Measurements from ENCODE around the gene VEGFA. TPM values are rescaled to one million over a fixed set of nuclear protein-coding genes. Genes with fewer than 3 reads are reported as not detected.

VEGFA gene
- total RNA-seq, 4 donors from 2014 or later, result 28.0 to 107 (median 80.8) TPM

- intact Hi-C loops (cut with DNase I), result no loop called here
- Histone ChIP-seq H3K27ac (no peak overlapping the region), H3K27me3 (peaks cover 0 to 5% (median 0%) of the 10 kb centered on the region in 4 donors), H3K4me3 (no peak overlapping the region), H3K9me3 (no peaks in the 10 kb centered on the region), H3K4me1 (no peaks in the 10 kb centered on the region), H3K36me3 (no peaks in the 10 kb centered on the region)
- DNase-seq, result no peak
- TF ChIP-seq POLR2A (IDR thresholded peaks at IDR 0.05), result no peak
- TF ChIP-seq CTCF (IDR thresholded peaks at IDR 0.05), result no peak
- 88 to 96% methylated on average over 3 to 5 of the region's 16 CpGs for WGBS, 2 donors
Observed at GRCh38 chr6:43825187-43826115, 55.4 kb downstream of the VEGFA start.

DNA sequence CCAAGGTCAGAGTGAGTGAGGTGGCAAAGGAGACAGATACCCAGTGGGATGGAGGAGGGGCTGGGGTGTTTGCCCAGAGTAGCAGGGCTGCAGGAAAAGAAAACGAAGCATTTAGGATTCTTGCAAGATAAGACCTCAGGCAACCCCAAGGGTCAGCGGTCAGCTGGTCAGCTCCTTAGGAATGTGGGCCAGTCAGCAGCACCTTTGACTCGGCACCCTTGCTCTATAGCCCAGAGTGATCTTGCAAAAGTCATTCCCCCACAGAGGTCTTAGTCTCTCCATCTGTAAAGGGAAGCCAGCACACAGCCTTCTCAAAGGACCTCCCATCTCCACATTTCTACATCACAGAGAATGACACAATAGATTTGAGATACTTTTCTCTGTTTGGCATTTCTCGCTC lies 56.7 kb downstream of the VEGFA start:
- peaks cover 0 to 10% (median 0%) of the 10 kb centered on the region in 4 donors for H3K27me3 ChIP-seq
- no peaks in the 10 kb centered on the region for H3K36me3 ChIP-seq
- H3K4me1 ChIP-seq, result no peaks in the 10 kb centered on the region
- WGBS, 2 donors, result 83 to 90% methylated on average over 4 of the region's 4 CpGs
- TF ChIP-seq POLR2A (IDR thresholded peaks at IDR 0.05), result no peak
- TF ChIP-seq CTCF (IDR thresholded peaks at IDR 0.05), result no peak
- no peak overlapping the region for H3K4me3 ChIP-seq
- H3K27ac ChIP-seq, result no peak overlapping the region
- intact Hi-C loops (cut with DNase I), result no loop called here
- no peaks in the 10 kb centered on the region for H3K9me3 ChIP-seq
- no peak for DNase-seq

DNA sequence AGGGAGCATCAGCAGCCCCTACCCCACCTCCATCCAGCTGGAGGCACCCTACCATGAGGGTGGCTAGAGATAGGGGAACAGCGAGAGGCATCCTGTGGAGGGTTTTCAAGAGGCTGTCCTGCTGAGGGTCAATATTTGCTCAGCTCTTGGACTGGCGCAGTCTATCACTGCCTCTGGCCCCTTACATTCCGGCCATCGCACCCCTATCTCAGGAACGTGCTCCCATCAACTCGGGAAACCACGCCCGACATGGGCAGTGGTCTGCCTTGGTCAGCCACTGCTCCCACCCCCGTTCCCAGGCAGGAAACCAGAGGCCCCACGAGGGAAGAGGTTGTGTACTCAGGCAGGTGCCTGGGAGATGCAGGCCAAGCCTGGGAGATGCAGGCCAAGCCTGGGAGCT lies 57.9 kb downstream of the VEGFA start:
- no peak for TF ChIP-seq CTCF (IDR thresholded peaks at IDR 0.05)
- TF ChIP-seq POLR2A (IDR thresholded peaks at IDR 0.05), result no peak
- Histone ChIP-seq H3K4me1 (no peaks in the 10 kb centered on the region), H3K36me3 (no peaks in the 10 kb centered on the region), H3K9me3 (no peaks in the 10 kb centered on the region), H3K4me3 (no peak overlapping the region), H3K27me3 (peaks cover 0 to 10% (median 0%) of the 10 kb centered on the region in 4 donors), H3K27ac (no peak overlapping the region)
- intact Hi-C loops (cut with DNase I), result no loop called here
- 67 to 86% methylated on average over 1 to 2 of the region's 10 CpGs for WGBS, 2 donors
- DNase-seq, result no peak

- Histone ChIP-seq H3K4me1 (no peaks in the 10 kb centered on the region), H3K36me3 (no peaks in the 10 kb centered on the region), H3K4me3 (no peak overlapping the region), H3K9me3 (no peaks in the 10 kb centered on the region), H3K27me3 (peaks cover 0 to 10% (median 0%) of the 10 kb centered on the region in 4 donors), H3K27ac (no peak overlapping the region)
- intact Hi-C loops (cut with DNase I), result no loop called here
- no peak for DNase-seq
- 86 to 92% methylated on average over 4 of the region's 4 CpGs for WGBS, 2 donors
- no peak for TF ChIP-seq CTCF (IDR thresholded peaks at IDR 0.05)
Observed at GRCh38 chr6:43828711-43829110, 58.7 kb downstream of the VEGFA start.

DNA sequence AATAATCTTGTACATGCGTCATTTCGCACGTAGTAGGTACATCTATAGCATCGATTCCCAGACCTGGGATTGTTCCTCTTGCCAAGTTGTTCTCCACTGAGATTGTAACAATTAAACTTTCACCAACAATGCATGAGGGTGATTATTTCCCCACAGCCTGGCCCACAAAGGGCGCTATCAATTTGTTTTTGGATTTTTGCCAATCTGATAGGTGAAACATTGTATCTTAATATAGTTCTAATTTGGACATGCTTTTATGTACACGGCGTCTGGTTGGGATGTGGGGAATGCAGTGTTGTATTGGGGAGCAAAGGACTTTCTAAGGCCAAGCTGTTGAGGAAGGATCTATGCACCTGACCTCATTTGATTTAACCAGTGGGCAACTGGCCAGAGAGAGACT lies 59.5 kb downstream of the VEGFA start:
- TF ChIP-seq POLR2A (IDR thresholded peaks at IDR 0.05), result no peak
- TF ChIP-seq CTCF (IDR thresholded peaks at IDR 0.05), result no peak

More for the DNA sequence above, 59.5 kb downstream of the VEGFA start:
- Histone ChIP-seq H3K27ac (no peak overlapping the region), H3K27me3 (peaks cover 0 to 10% (median 0%) of the 10 kb centered on the region in 4 donors), H3K36me3 (no peaks in the 10 kb centered on the region), H3K4me3 (no peak overlapping the region), H3K4me1 (no peaks in the 10 kb centered on the region), H3K9me3 (no peaks in the 10 kb centered on the region)
- 79 to 83% methylated on average over 7 of the region's 7 CpGs for WGBS, 2 donors
- DNase-seq, result no peak
- intact Hi-C loops (cut with DNase I), result no loop called here

All from esophagus squamous epithelium (tissue), 5 donors.